ENCODE measurements around the gene HES2.

The HES2 gene

GRCh38 chr1:6423321-6423999 is 3.7 kb upstream of the HES2 start:
- DNase-seq (ENCODE audit: extremely low read depth, low read depth), result no peak
- no peak overlapping the region for H3K4me3 ChIP-seq (replicated peaks; ENCODE audit: low read depth, low read length)
- TF ChIP-seq, protein P1, sequence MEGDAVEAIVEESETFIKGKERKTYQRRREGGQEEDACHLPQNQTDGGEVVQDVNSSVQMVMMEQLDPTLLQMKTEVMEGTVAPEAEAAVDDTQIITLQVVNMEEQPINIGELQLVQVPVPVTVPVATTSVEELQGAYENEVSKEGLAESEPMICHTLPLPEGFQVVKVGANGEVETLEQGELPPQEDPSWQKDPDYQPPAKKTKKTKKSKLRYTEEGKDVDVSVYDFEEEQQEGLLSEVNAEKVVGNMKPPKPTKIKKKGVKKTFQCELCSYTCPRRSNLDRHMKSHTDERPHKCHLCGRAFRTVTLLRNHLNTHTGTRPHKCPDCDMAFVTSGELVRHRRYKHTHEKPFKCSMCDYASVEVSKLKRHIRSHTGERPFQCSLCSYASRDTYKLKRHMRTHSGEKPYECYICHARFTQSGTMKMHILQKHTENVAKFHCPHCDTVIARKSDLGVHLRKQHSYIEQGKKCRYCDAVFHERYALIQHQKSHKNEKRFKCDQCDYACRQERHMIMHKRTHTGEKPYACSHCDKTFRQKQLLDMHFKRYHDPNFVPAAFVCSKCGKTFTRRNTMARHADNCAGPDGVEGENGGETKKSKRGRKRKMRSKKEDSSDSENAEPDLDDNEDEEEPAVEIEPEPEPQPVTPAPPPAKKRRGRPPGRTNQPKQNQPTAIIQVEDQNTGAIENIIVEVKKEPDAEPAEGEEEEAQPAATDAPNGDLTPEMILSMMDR (IDR thresholded peaks at IDR 0.05; ENCODE audit: low read depth, low read length, missing control alignments), result peak; percentile 80

GRCh38 chr1:6421266-6421665 is 1.5 kb upstream of the HES2 start:
- DNase-seq (ENCODE audit: extremely low read depth, low read depth), result no peak
- no peak overlapping the region for H3K4me3 ChIP-seq (replicated peaks; ENCODE audit: low read depth, low read length)
- TF ChIP-seq, protein P1 (IDR thresholded peaks at IDR 0.05; ENCODE audit: low read depth, low read length, missing control alignments), result no peak

DNA sequence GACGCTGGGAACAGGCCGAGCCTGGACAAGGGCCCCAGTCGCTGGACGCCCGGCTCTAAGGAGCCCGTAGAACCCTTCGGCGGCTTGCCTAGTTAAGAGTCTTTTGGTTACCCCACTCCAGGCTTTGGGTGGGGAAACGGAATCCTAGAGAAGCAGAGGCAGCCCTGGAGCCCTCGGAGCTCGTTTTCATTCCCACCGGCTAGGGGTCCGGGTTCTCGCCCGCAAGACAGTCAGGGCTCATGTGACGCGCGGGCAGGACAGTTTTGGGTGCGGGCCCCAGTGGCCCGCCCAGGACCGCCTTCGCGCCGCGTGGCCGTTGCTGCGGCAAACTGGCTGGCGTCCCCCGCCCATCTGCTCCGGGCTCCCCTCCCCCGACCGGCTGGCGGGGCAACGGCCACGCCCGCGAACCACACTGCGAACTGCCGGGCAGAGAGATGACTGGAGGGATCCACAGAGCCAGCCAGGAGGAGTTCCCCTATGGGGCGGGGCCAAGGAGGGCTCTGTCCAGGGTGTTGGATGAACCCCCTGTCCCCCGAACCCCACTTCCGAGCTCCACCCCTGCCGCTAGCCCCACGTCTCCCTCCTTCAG is 829 bp upstream of the HES2 start:
- no peak overlapping the region for H3K4me3 ChIP-seq (replicated peaks; ENCODE audit: low read depth, low read length)
- DNase-seq (ENCODE audit: extremely low read depth, low read depth), result no peak
- TF ChIP-seq, protein P1 (IDR thresholded peaks at IDR 0.05; ENCODE audit: low read depth, low read length, missing control alignments), result no peak

DNA sequence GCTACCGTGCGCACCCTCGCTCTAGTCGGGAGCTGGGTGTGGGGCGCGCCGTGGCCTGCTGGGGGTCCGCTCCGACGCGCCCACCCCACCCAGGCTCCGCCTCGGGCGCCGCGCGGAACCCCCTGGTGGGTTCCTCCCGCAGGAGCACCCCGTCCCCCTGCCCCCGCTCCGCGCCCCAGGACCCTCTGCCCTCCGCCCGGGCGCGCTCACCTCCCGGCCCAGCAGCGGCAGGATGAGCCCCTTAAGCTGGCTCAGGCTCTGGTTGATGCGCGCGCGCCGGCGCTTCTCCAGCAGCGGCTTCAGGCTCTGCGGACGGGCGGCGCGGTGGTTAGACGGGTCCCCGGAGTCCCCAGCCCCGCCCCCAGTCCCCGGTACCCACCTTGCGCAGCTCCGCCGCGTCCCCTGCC is 319 bp downstream of the HES2 start:
- H3K4me3 ChIP-seq (replicated peaks; ENCODE audit: low read depth, low read length), result no peak overlapping the region
- no peak for DNase-seq (ENCODE audit: extremely low read depth, low read depth)
- TF ChIP-seq, protein P1 (IDR thresholded peaks at IDR 0.05; ENCODE audit: low read depth, low read length, missing control alignments), result no peak

GRCh38 chr1:6418668-6419396 is 887 bp downstream of the HES2 start:
- no peak overlapping the region for H3K4me3 ChIP-seq (replicated peaks; ENCODE audit: low read depth, low read length)
- DNase-seq (ENCODE audit: extremely low read depth, low read depth), result no peak
- TF ChIP-seq, protein P1 (IDR thresholded peaks at IDR 0.05; ENCODE audit: low read depth, low read length, missing control alignments), result no peak

GRCh38 chr1:6417961-6418667 is 1.6 kb downstream of the HES2 start:
- no peak overlapping the region for H3K4me3 ChIP-seq (replicated peaks; ENCODE audit: low read depth, low read length)
- DNase-seq (ENCODE audit: extremely low read depth, low read depth), result no peak
- TF ChIP-seq, protein P1 (IDR thresholded peaks at IDR 0.05; ENCODE audit: low read depth, low read length, missing control alignments), result no peak
